T47D (cell line): ENCODE results near the gene PSEN2.

Experiments used
- DNase-seq, 2 experiments: peaks; one replicate each; pipeline versions ENCODE4 v3.0.0 to v3.0.0-alpha.2; 2011 to 2012; ENCODE audit warnings: low read depth in 1 of 2, low spot score in 1 of 2
- JUND ChIP-seq: IDR thresholded peaks from 2 replicates; pipeline ENCODE4 v1.6.1; 2012; ENCODE audit warnings: low read depth
- in situ Hi-C: cut with HindIII; loops from 2 replicates; pipeline ENCODE4 v1.10.0; 2016; ENCODE audit warnings: low sequenced_read_pairs, low pct_unique_long_range_greater_than_20kb

The PSEN2 gene

GRCh38 chr1:226894826-226895225 is 24.4 kb downstream of the PSEN2 start:
- TF ChIP-seq JUND = no peak
- no peak for DNase-seq
- in situ Hi-C loops = no loop called here

- no peak for DNase-seq
- TF ChIP-seq JUND = no peak
- in situ Hi-C loops = no loop called here
Measured at GRCh38 chr1:226895644-226896043, 25.2 kb downstream of the PSEN2 start.

- no peak for TF ChIP-seq JUND
- in situ Hi-C loops = no loop called here
- DNase-seq = no peak
Measured at GRCh38 chr1:226898246-226898645, 27.8 kb downstream of the PSEN2 start.

GRCh38 chr1:226901421-226901820 is 31.0 kb downstream of the PSEN2 start:
- no peak for TF ChIP-seq JUND
- DNase-seq = no peak
- in situ Hi-C loops = no loop called here

- in situ Hi-C loops = no loop called here
- no peak for TF ChIP-seq JUND
- DNase-seq = no peak
Measured at GRCh38 chr1:226902601-226903000, 32.2 kb downstream of the PSEN2 start.

- DNase-seq = no peak
- in situ Hi-C loops = no loop called here
Measured at GRCh38 chr1:226903819-226904716, 33.7 kb downstream of the PSEN2 start.

GRCh38 chr1:226904772-226905171 is 34.4 kb downstream of the PSEN2 start:
- no peak for DNase-seq

More at GRCh38 chr1:226903819-226904716, 33.7 kb downstream of the PSEN2 start:
- TF ChIP-seq JUND = no peak

GRCh38 chr1:226908419-226908818 is 38.0 kb downstream of the PSEN2 start:
- DNase-seq = no peak
- TF ChIP-seq JUND = no peak
- in situ Hi-C loops = no loop called here

More at GRCh38 chr1:226904772-226905171, 34.4 kb downstream of the PSEN2 start:
- in situ Hi-C loops = no loop called here
- no peak for TF ChIP-seq JUND

GRCh38 chr1:226908913-226909312 is 38.5 kb downstream of the PSEN2 start:
- peak in 1 of 2 experiments; percentile 8 for DNase-seq
- TF ChIP-seq JUND = no peak
- in situ Hi-C loops = no loop called here

GRCh38 chr1:226912587-226913176 is 42.3 kb downstream of the PSEN2 start:
- in situ Hi-C loops = no loop called here
- peak; percentile 86 to 87 for DNase-seq
- TF ChIP-seq JUND = no peak

- TF ChIP-seq JUND = no peak
- DNase-seq = no peak
- in situ Hi-C loops = no loop called here
Measured at GRCh38 chr1:226915672-226915995, 45.2 kb downstream of the PSEN2 start.

GRCh38 chr1:226916497-226916896 is 46.1 kb downstream of the PSEN2 start:
- in situ Hi-C loops = no loop called here
- TF ChIP-seq JUND = no peak
- no peak for DNase-seq

- TF ChIP-seq JUND = no peak
- DNase-seq = no peak
- in situ Hi-C loops = no loop called here
Measured at GRCh38 chr1:226919587-226919986, 49.2 kb downstream of the PSEN2 start.

- no peak for TF ChIP-seq JUND
- in situ Hi-C loops = no loop called here
- no peak for DNase-seq
Measured at GRCh38 chr1:226919995-226920394, 49.6 kb downstream of the PSEN2 start.
